GM10847 (cell line): ENCODE data around the gene UBR3.

Experiments used
- POLR2A ChIP-seq: IDR thresholded peaks from 2 replicates; pipeline ENCODE4 v1.6.1; 2011; ENCODE audit not compliant: insufficient read length; ENCODE audit errors: extremely low read depth

UBR3 gene

GRCh38 chr2:169916623-169917022 is 89.4 kb downstream of the UBR3 start:
- TF ChIP-seq POLR2A = no peak

GRCh38 chr2:169923977-169924376 is 96.7 kb downstream of the UBR3 start:
- no peak for TF ChIP-seq POLR2A

GRCh38 chr2:169925968-169926367 is 98.7 kb downstream of the UBR3 start:
- no peak for TF ChIP-seq POLR2A

- TF ChIP-seq POLR2A = no peak
Measured at GRCh38 chr2:169928463-169928864, 101.2 kb downstream of the UBR3 start.

GRCh38 chr2:169933124-169933711 is 106.0 kb downstream of the UBR3 start:
- no peak for TF ChIP-seq POLR2A

- no peak for TF ChIP-seq POLR2A
Measured at GRCh38 chr2:169945515-169945914, 118.3 kb downstream of the UBR3 start.

GRCh38 chr2:169946092-169946491 is 118.8 kb downstream of the UBR3 start:
- no peak for TF ChIP-seq POLR2A

- TF ChIP-seq POLR2A = no peak
Measured at GRCh38 chr2:169946546-169946945, 119.3 kb downstream of the UBR3 start.

- TF ChIP-seq POLR2A = no peak
Measured at GRCh38 chr2:169955940-169956339, 128.7 kb downstream of the UBR3 start.

- TF ChIP-seq POLR2A = no peak
Measured at GRCh38 chr2:169961911-169962310, 134.7 kb downstream of the UBR3 start.

- TF ChIP-seq POLR2A = no peak
Measured at GRCh38 chr2:169963786-169964185, 136.5 kb downstream of the UBR3 start.

- TF ChIP-seq POLR2A = no peak
Measured at GRCh38 chr2:169964740-169965139, 137.5 kb downstream of the UBR3 start.

GRCh38 chr2:169965495-169965894 is 138.2 kb downstream of the UBR3 start:
- TF ChIP-seq POLR2A = no peak

- no peak for TF ChIP-seq POLR2A
Measured at GRCh38 chr2:169966454-169966853, 139.2 kb downstream of the UBR3 start.

- no peak for TF ChIP-seq POLR2A
Measured at GRCh38 chr2:169968743-169969142, 141.5 kb downstream of the UBR3 start.

- no peak for TF ChIP-seq POLR2A
Measured at GRCh38 chr2:169975221-169975620, 148.0 kb downstream of the UBR3 start.

GRCh38 chr2:169976335-169976851 is 149.1 kb downstream of the UBR3 start:
- TF ChIP-seq POLR2A = no peak
